Bronchial epithelial cell (primary cell): ENCODE measurements around the gene MSTN. TPM values are rescaled to one million over a fixed set of nuclear protein-coding genes. Genes with fewer than 3 reads are reported as not detected.
A peak's percentile ranks its signal among the peaks of the same experiment; 100 is the strongest.

Experiments
- DNase-seq: peaks from one replicate; pipeline ENCODE4 v3.0.0-alpha.2; 2010; ENCODE audit warnings: low read depth
- FAIRE-seq: peaks from 2 replicates; lab custom pipeline; 2011; peaks lifted over from hg19 to GRCh38; lab: Jason Lieb, UNC
- H3K27me3 ChIP-seq: 2 replicates; pipeline ENCODE4 v1.5.1; 2011; ENCODE audit warnings: low read length; ENCODE audit not compliant: control insufficient read depth, insufficient read depth
- H3K36me3 ChIP-seq: 2 replicates; pipeline ENCODE4 v1.5.1; 2011; ENCODE audit warnings: low read length; ENCODE audit not compliant: control insufficient read depth, insufficient read depth
- H3K4me3 ChIP-seq: 2 replicates; pipeline ENCODE4 v1.5.1; 2011; ENCODE audit warnings: mild to moderate bottlenecking, low read depth, low read length, control low read depth
- CTCF ChIP-seq: IDR thresholded peaks from 2 replicates; pipeline ENCODE4 v1.5.1; 2011; ENCODE audit warnings: mild to moderate bottlenecking, moderate library complexity, low read length, control low read depth, inconsistent platforms; ENCODE audit not compliant: insufficient read depth, severe bottlenecking
- total RNA-seq: library from RNA; depleted of rRNA; stranded (reverse); fragments of >200 nt; gene quantifications from 2 replicates; pipeline ENCODE4 v1.2.1, GENCODE V29; 2014

MSTN gene
- total RNA-seq, 1 donor from 2014 or later, result not detected

- no peak for FAIRE-seq
Measured at GRCh38 chr2:190079160-190079559, 16.6 kb upstream of the MSTN start.

GRCh38 chr2:190075623-190076022 is 13.1 kb upstream of the MSTN start:
- no peak for FAIRE-seq
- Histone ChIP-seq H3K36me3 (no peaks in the 10 kb centered on the region), H3K4me3 (no peak overlapping the region), H3K27me3 (no peaks in the 10 kb centered on the region)
- TF ChIP-seq CTCF, result no peak
- no peak for DNase-seq

More at GRCh38 chr2:190079160-190079559, 16.6 kb upstream of the MSTN start:
- H3K27me3 ChIP-seq, result no peaks in the 10 kb centered on the region
- H3K36me3 ChIP-seq, result no peaks in the 10 kb centered on the region
- DNase-seq, result no peak
- H3K4me3 ChIP-seq, result no peak overlapping the region
- TF ChIP-seq CTCF, result no peak

GRCh38 chr2:190069936-190070696 is 7.6 kb upstream of the MSTN start:
- FAIRE-seq, result no peak
- H3K36me3 ChIP-seq, result no peaks in the 10 kb centered on the region
- TF ChIP-seq CTCF, result peak; percentile 40
- H3K4me3 ChIP-seq, result no peak overlapping the region
- H3K27me3 ChIP-seq, result no peaks in the 10 kb centered on the region
- DNase-seq, result peak; percentile 67

GRCh38 chr2:190068764-190069163 is 6.2 kb upstream of the MSTN start:
- H3K27me3 ChIP-seq, result no peaks in the 10 kb centered on the region
- no peak overlapping the region for H3K4me3 ChIP-seq
- no peaks in the 10 kb centered on the region for H3K36me3 ChIP-seq
- no peak for TF ChIP-seq CTCF
- DNase-seq (no peak), FAIRE-seq (no peak)

GRCh38 chr2:190065839-190066238 is 3.3 kb upstream of the MSTN start:
- no peak for FAIRE-seq

More at GRCh38 chr2:190065839-190066238, 3.3 kb upstream of the MSTN start:
- DNase-seq, result no peak
- Histone ChIP-seq H3K36me3 (no peaks in the 10 kb centered on the region), H3K27me3 (no peaks in the 10 kb centered on the region), H3K4me3 (no peak overlapping the region)
- TF ChIP-seq CTCF, result no peak
